Liver (tissue), 3 donors: ENCODE results near the gene DIAPH3.

ENCODE experiments used
- CTCF ChIP-seq: fragments of 150-350 bp; IDR thresholded peaks from 2 replicates; pipeline ENCODE4 v1.5.1; 2017; ENCODE audit warnings: improper control_type of control experiment, low read depth, low read length; ENCODE audit not compliant: missing input control
- GABPA ChIP-seq, 2 donors: IDR thresholded peaks in 1 of 2; conservative IDR thresholded peaks in 1 of 2; 2 replicates each; pipeline ENCODE4 v1.6.1; 2016; ENCODE audit warnings: antibody characterized with exemption in 2 of 2, mild to moderate bottlenecking in 1 of 2, moderate library complexity in 1 of 2
- MAX ChIP-seq: IDR thresholded peaks from 2 replicates; pipeline ENCODE4 v1.6.1; 2016; ENCODE audit warnings: antibody characterized with exemption
- donor health status: healthy.
- donor health status: healthy.

DNA sequence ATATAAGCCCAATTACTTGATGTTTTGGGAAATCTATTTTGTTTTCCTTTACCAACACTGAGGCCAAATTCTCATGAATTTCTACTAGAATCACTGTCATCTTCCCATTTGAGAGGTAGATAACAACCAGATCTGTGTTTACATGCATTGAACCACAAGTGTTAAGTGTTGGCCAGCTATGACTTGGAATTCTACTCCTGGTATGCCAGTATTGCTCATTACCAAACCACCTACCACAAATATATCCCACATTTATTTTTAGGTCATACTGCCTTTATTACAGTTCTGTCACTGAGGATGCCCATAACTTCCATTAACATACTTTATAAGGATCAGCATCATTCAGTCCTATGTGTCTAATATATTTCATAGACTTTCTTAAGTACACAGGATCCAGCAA, 328.9 kb downstream of the DIAPH3 start:
- no peak for TF ChIP-seq MAX
- TF ChIP-seq CTCF, result no peak
- no peak for TF ChIP-seq GABPA (IDR thresholded peaks at IDR 0.05 in 1 of 2, conservative IDR thresholded peaks at IDR 0.05 in 1 of 2)
